Endothelial cell of umbilical vein (primary cell): ENCODE measurements around the gene GUF1. TPM values are rescaled to one million over a fixed set of nuclear protein-coding genes. Genes with fewer than 3 reads are reported as not detected.

Source experiments
- BruUV-seq: library from RNA; stranded (reverse); fragments of 400-500 nt; replicated peaks from 2 replicates; lab custom pipeline; 2021; lab: Mats Ljungman, UMichigan
- CTCF ChIA-PET: fragments of 300-600, 350-600 bp; sonication (Branson Sonifier 250); formaldehyde crosslinking; loops from one replicate; lab custom pipeline; 2021; ENCODE audit warnings: antibody characterized with exemption, inconsistent platforms; lab: Charles Lee
- POLR2A ChIA-PET: fragments of 300-600, 350-600 bp; sonication (Branson Sonifier 250); formaldehyde crosslinking; loops from one replicate; lab custom pipeline; 2021; ENCODE audit warnings: antibody characterized with exemption, inconsistent platforms; lab: Charles Lee
- DNase-seq: peaks from one replicate; pipeline ENCODE4 v3.0.0-alpha.2; 2011; ENCODE audit warnings: low read depth, low spot score
- FAIRE-seq: peaks from 2 replicates; lab custom pipeline; 2011; peaks lifted over from hg19 to GRCh38; lab: Jason Lieb, UNC
- H2AFZ ChIP-seq: 2 replicates; pipeline ENCODE4 v1.6.0; 2012; ENCODE audit warnings: low read depth, low read length, control low read depth, inconsistent platforms
- H3K27ac ChIP-seq: 2 replicates; pipeline ENCODE4 v1.5.1; 2011; ENCODE audit warnings: low read depth, mild to moderate bottlenecking, control low read depth, low read length, moderate library complexity; ENCODE audit not compliant: insufficient read depth
- H3K27me3 ChIP-seq, 2 experiments: 2 replicates each; pipeline versions ENCODE4 v1.6.0 to v1.6.1; 2011; ENCODE audit warnings: low read length in 2 of 2, mixed read lengths in 1 of 2; ENCODE audit not compliant: control insufficient read depth in 2 of 2, insufficient read depth in 2 of 2
- H3K36me3 ChIP-seq, 2 experiments: 2 replicates in 1 of 2; 3 replicates in 1 of 2; pipeline ENCODE4 v1.5.1; 2011; ENCODE audit warnings: low read length in 2 of 2, mild to moderate bottlenecking in 1 of 2, moderate library complexity in 1 of 2; ENCODE audit not compliant: control insufficient read depth in 2 of 2, insufficient read depth in 2 of 2; ENCODE audit errors: extremely low read depth in 1 of 2
- H3K4me1 ChIP-seq: 3 replicates; pipeline ENCODE4 v1.5.1; 2011; ENCODE audit warnings: mild to moderate bottlenecking, low read length; ENCODE audit not compliant: control insufficient read depth, insufficient read depth; ENCODE audit errors: extremely low read depth
- H3K4me2 ChIP-seq: 2 replicates; pipeline ENCODE4 v1.6.1; 2011; ENCODE audit warnings: low read length, control low read depth, mixed read lengths; ENCODE audit not compliant: insufficient read depth
- H3K4me3 ChIP-seq, 3 experiments: fragments of 200-600 bp in 1 of 3; sonication (generic), shearing (Covaris generic) in 1 of 3; replicated peaks in 1 of 3; 2 replicates each; pipeline ENCODE4 v1.5.1; 2011 to 2016; ENCODE audit warnings: control low read depth in 3 of 3, low read length in 3 of 3, mild to moderate bottlenecking in 2 of 3, inconsistent platforms in 1 of 3, low read depth in 1 of 3, moderate library complexity in 1 of 3; ENCODE audit not compliant: insufficient read depth in 1 of 3
- H3K79me2 ChIP-seq: 2 replicates; pipeline ENCODE4 v1.6.0; 2012; ENCODE audit warnings: low read length, inconsistent platforms; ENCODE audit not compliant: control insufficient read depth, insufficient read depth
- H3K9ac ChIP-seq: replicated peaks from 2 replicates; pipeline ENCODE3; 2011; ENCODE audit warnings: low read length, control low read depth; ENCODE audit not compliant: insufficient read depth; ENCODE audit errors: extremely low read depth
- H3K9me1 ChIP-seq: replicated peaks from 3 replicates; pipeline ENCODE4 v1.6.0; 2011; ENCODE audit warnings: mild to moderate bottlenecking, low read length; ENCODE audit not compliant: control insufficient read depth, insufficient read depth; ENCODE audit errors: extremely low read depth
- H3K9me3 ChIP-seq: replicated peaks from 2 replicates; pipeline ENCODE4 v1.5.1; 2012; ENCODE audit warnings: low read length, inconsistent platforms; ENCODE audit not compliant: control insufficient read depth, insufficient read depth
- H4K20me1 ChIP-seq: replicated peaks from 2 replicates; pipeline ENCODE3; 2011; ENCODE audit warnings: mild to moderate bottlenecking, low read length; ENCODE audit not compliant: control insufficient read depth, insufficient read depth; ENCODE audit errors: extremely low read depth
- CTCF ChIP-seq, 2 donors: IDR thresholded peaks; 1 replicate in 1 of 2; 2 replicates in 1 of 2; pipeline ENCODE4 v1.5.1; 2011; ENCODE audit warnings: low read length in 2 of 2, mild to moderate bottlenecking in 2 of 2, moderate library complexity in 2 of 2, control low read depth in 1 of 2, inconsistent platforms in 1 of 2, low read depth in 1 of 2; ENCODE audit not compliant: insufficient read depth in 1 of 2; ENCODE audit errors: extremely low read depth in 1 of 2
- EZH2 ChIP-seq: IDR thresholded peaks from 2 replicates; pipeline ENCODE4 v1.6.1; 2012; ENCODE audit warnings: borderline replicate concordance, low read depth, mild to moderate bottlenecking, moderate library complexity, low read length, inconsistent platforms; ENCODE audit not compliant: severe bottlenecking
- FOS ChIP-seq: IDR thresholded peaks from 2 replicates; pipeline ENCODE4 v1.6.1; 2011; ENCODE audit warnings: mild to moderate bottlenecking, low read length, moderate library complexity, borderline replicate concordance; ENCODE audit not compliant: insufficient read depth
- GATA2 ChIP-seq: IDR thresholded peaks from 2 replicates; pipeline ENCODE4 v1.7.0; 2011; ENCODE audit warnings: low read depth, mild to moderate bottlenecking, moderate library complexity, mixed read lengths, low read length; ENCODE audit not compliant: insufficient read length, insufficient read depth
- JUN ChIP-seq: IDR thresholded peaks from 2 replicates; pipeline ENCODE4 v1.6.1; 2011; ENCODE audit warnings: borderline replicate concordance, low read depth; ENCODE audit not compliant: insufficient read length, insufficient read depth
- MAX ChIP-seq: IDR thresholded peaks from 2 replicates; pipeline ENCODE4 v1.6.1; 2011; ENCODE audit not compliant: insufficient read depth, insufficient read length
- MYC ChIP-seq: IDR thresholded peaks from one replicate; pipeline ENCODE4 v1.6.1; 2011; ENCODE audit warnings: mild to moderate bottlenecking, low read depth, low read length
- POLR2A ChIP-seq: IDR thresholded peaks from 2 replicates; pipeline ENCODE4 v1.6.1; 2012; ENCODE audit warnings: low read depth, mild to moderate bottlenecking, control low read depth, low read length
- POLR2AphosphoS5 ChIP-seq: IDR thresholded peaks from 2 replicates; pipeline ENCODE4 v1.6.1; 2012; ENCODE audit warnings: low read depth, mild to moderate bottlenecking, control low read depth, low read length, moderate library complexity; ENCODE audit not compliant: insufficient read depth
- dilution Hi-C: fragments of 300-500 bp; cut with MboI; formaldehyde crosslinking; loops from one replicate; pipeline ENCODE4 v1.15.0; 2019; ENCODE audit warnings: low sequenced_read_pairs; ENCODE audit not compliant: extremely low pct_ligation_motif_present
- intact Hi-C: fragments of 100-400 bp; cut with micrococcal nuclease; formaldehyde crosslinking; loops from one replicate; pipeline ENCODE4 v1.10.0; 2022
- polyA plus RNA-seq, 4 experiments: library from polyadenylated mRNA; depleted of rRNA in 3 of 4; stranded (reverse) in 3 of 4; unstranded in 1 of 4; fragments of >200 nt; gene quantifications; 2 replicates each; pipeline versions ENCODE4 v1.2.1 to v1.2.3, GENCODE V29; 2011 to 2012; ENCODE audit warnings: missing spikeins in 1 of 4
- total RNA-seq: library from RNA; stranded (reverse); gene quantifications from 2 replicates; pipeline ENCODE4 v1.2.3, GENCODE V29; 2021

The GUF1 gene
- total and polyA plus RNA-seq, 2 donors (not counting 3 experiments of a cell fraction or from before 2014, with no cell fraction given) = 5.4 to 19.9 TPM

- peaks cover 3% of the 10 kb centered on the region for H4K20me1 ChIP-seq
- CTCF ChIA-PET = no interaction called here
- intact Hi-C loops = loop anchor here (10.0 kb wide), 1 partner anchor 277 kb away; the partner anchor contains the start of gene KCTD8
- H2AFZ ChIP-seq = no peak overlapping the region
- no peaks in the 10 kb centered on the region for H3K36me3 ChIP-seq
- FAIRE-seq = no peak
- H3K9me3 ChIP-seq = no peaks in the 10 kb centered on the region
- no peaks in the 10 kb centered on the region for H3K27me3 ChIP-seq
- H3K27ac ChIP-seq = no peak overlapping the region
- no TSS peak for BruUV-seq
- DNase-seq = no peak
- peaks cover 37% of the 10 kb centered on the region for H3K79me2 ChIP-seq
- peaks cover 13% of the 10 kb centered on the region for H3K4me1 ChIP-seq
- no peak overlapping the region for H3K4me2 ChIP-seq
- no peak overlapping the region for H3K9ac ChIP-seq
- POLR2A ChIA-PET = no interaction called here
- no peaks in the 10 kb centered on the region for H3K9me1 ChIP-seq
- no peak overlapping the region for H3K4me3 ChIP-seq
- TF ChIP-seq POLR2A = no peak
- TF ChIP-seq CTCF (IDR thresholded peaks at IDR 0.05; ENCODE audit: extremely low read depth in 1 of 2, insufficient read depth in 1 of 2, low read depth in 1 of 2, low read length in 2 of 2) = no peak
- TF ChIP-seq FOS = no peak
- TF ChIP-seq MAX = no peak
- no peak for TF ChIP-seq EZH2
- no peak for TF ChIP-seq JUN
- TF ChIP-seq GATA2 = no peak
- no peak for TF ChIP-seq MYC
- TF ChIP-seq POLR2AphosphoS5 = no peak
- dilution Hi-C loops = no loop called here
Measured at GRCh38 chr4:44722001-44722400, 43.8 kb downstream of the GUF1 start.
